Mammary epithelial cell (primary cell): ENCODE data around the gene MYB.

ENCODE experiments used
- EZH2 ChIP-seq: IDR thresholded peaks from 2 replicates; pipeline ENCODE4 v1.6.1; 2012; ENCODE audit warnings: low read length, inconsistent platforms, borderline replicate concordance
- TF ChIP-seq, protein P1 (sequence below), 2 donors: IDR thresholded peaks in 1 of 2; conservative IDR thresholded peaks in 1 of 2; 2 replicates each; pipeline ENCODE4 v1.5.1; 2011 to 2012; ENCODE audit warnings: inconsistent platforms in 2 of 2, low read length in 2 of 2, mild to moderate bottlenecking in 2 of 2, control low read depth in 1 of 2, low read depth in 1 of 2; ENCODE audit not compliant: insufficient read depth in 1 of 2; ENCODE audit errors: extremely low read depth in 1 of 2

DNA sequence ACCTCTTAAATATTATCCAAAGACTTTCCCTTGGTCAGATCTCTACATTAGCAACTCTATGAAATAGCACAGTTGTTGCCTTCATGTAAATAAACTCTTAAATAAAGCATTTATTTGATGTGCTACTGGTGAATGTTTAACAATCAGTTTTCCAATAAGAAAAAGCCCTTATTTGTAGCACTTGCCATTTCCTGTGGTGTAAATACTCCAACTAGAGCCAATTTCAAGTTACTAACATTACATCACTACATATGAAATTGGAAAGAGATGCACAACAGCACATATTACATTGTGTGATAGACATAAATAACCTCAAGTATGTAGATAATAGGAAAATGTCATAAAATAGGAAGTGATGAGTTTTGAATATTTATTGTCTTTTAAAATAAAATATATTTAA lies 5.0 kb upstream of the MYB start:
- TF ChIP-seq, protein P1, sequence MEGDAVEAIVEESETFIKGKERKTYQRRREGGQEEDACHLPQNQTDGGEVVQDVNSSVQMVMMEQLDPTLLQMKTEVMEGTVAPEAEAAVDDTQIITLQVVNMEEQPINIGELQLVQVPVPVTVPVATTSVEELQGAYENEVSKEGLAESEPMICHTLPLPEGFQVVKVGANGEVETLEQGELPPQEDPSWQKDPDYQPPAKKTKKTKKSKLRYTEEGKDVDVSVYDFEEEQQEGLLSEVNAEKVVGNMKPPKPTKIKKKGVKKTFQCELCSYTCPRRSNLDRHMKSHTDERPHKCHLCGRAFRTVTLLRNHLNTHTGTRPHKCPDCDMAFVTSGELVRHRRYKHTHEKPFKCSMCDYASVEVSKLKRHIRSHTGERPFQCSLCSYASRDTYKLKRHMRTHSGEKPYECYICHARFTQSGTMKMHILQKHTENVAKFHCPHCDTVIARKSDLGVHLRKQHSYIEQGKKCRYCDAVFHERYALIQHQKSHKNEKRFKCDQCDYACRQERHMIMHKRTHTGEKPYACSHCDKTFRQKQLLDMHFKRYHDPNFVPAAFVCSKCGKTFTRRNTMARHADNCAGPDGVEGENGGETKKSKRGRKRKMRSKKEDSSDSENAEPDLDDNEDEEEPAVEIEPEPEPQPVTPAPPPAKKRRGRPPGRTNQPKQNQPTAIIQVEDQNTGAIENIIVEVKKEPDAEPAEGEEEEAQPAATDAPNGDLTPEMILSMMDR (conservative IDR thresholded peaks at IDR 0.05 in 1 of 2, IDR thresholded peaks at IDR 0.05 in 1 of 2; ENCODE audit: extremely low read depth in 1 of 2, insufficient read depth in 1 of 2, low read depth in 1 of 2, low read length in 2 of 2) = no peak
- no peak for TF ChIP-seq EZH2
